Small intestine (tissue), 7 donors: ENCODE results near the gene HERC3. TPM values are rescaled to one million over a fixed set of nuclear protein-coding genes. Genes with fewer than 3 reads are reported as not detected.

ENCODE experiments used
- DNase-seq, 2 donors: peaks; one replicate each; pipeline versions ENCODE4 v3.0.0 to v3.0.0-alpha.2; 2013
- FAIRE-seq: peaks from 2 replicates; lab custom pipeline; 2012; peaks lifted over from hg19 to GRCh38; lab: Jason Lieb, UNC
- H3K27ac ChIP-seq, 3 donors: one replicate each; pipeline ENCODE4 v1.5.1; 2013; ENCODE audit warnings: low read length in 2 of 3, mild to moderate bottlenecking in 2 of 3, control low read depth in 1 of 3, inconsistent platforms in 1 of 3, low read depth in 1 of 3, moderate library complexity in 1 of 3
- H3K27me3 ChIP-seq, 3 donors: one replicate each; pipeline ENCODE4 v1.6.1; 2013; ENCODE audit warnings: low read length in 3 of 3, inconsistent platforms in 1 of 3; ENCODE audit not compliant: control insufficient read depth in 3 of 3, insufficient read depth in 3 of 3
- H3K36me3 ChIP-seq, 3 donors: one replicate each; pipeline ENCODE4 v1.6.1; 2013; ENCODE audit warnings: low read length in 3 of 3, inconsistent platforms in 1 of 3, low read depth in 1 of 3, mild to moderate bottlenecking in 1 of 3, moderate library complexity in 1 of 3; ENCODE audit not compliant: control insufficient read depth in 3 of 3, insufficient read depth in 2 of 3
- H3K4me1 ChIP-seq, 3 donors: one replicate each; pipeline ENCODE4 v1.6.1; 2013; ENCODE audit warnings: low read length in 2 of 3, inconsistent platforms in 1 of 3, low read depth in 1 of 3, mild to moderate bottlenecking in 1 of 3, moderate library complexity in 1 of 3; ENCODE audit not compliant: control insufficient read depth in 3 of 3, insufficient read depth in 2 of 3
- H3K4me3 ChIP-seq, 3 donors: one replicate each; pipeline ENCODE4 v1.5.1; 2013; ENCODE audit warnings: low read length in 3 of 3, control low read depth in 1 of 3, inconsistent platforms in 1 of 3, low read depth in 1 of 3, mild to moderate bottlenecking in 1 of 3, moderate library complexity in 1 of 3
- H3K9me3 ChIP-seq, 2 donors: one replicate each; pipeline ENCODE4 v1.6.1; 2013; ENCODE audit warnings: low read depth in 1 of 2, low read length in 1 of 2; ENCODE audit not compliant: control insufficient read depth in 2 of 2, insufficient read depth in 1 of 2
- WGBS, 3 donors: extraction: QIAGEN DNeasy Blood & Tissue Kit; methylation state at CpG; one replicate each; pipeline ENCODE4 v1.1.7; 2013; 5-methylcytosine and 5-hydroxymethylcytosine counted together
- polyA plus RNA-seq, 4 donors: library from polyadenylated mRNA; stranded (reverse) in 3 of 4; unstranded in 1 of 4; fragments of 200-250 nt in 3 of 4; fragments of 120-200 nt in 1 of 4; gene quantifications; one replicate each; pipeline versions ENCODE4 v1.2.1 to v1.2.3, GENCODE V29; 2013
- donor health status: healthy with polysubstance abuse.
- donor health status: control.
- donor health status: control.
- donor health status: Bipolar disorder and iron deficiency.
- donor health status: healthy.

The HERC3 gene
- polyA plus RNA-seq, 4 donors, result 6.6 to 17.2 (median 10.6) TPM

DNA sequence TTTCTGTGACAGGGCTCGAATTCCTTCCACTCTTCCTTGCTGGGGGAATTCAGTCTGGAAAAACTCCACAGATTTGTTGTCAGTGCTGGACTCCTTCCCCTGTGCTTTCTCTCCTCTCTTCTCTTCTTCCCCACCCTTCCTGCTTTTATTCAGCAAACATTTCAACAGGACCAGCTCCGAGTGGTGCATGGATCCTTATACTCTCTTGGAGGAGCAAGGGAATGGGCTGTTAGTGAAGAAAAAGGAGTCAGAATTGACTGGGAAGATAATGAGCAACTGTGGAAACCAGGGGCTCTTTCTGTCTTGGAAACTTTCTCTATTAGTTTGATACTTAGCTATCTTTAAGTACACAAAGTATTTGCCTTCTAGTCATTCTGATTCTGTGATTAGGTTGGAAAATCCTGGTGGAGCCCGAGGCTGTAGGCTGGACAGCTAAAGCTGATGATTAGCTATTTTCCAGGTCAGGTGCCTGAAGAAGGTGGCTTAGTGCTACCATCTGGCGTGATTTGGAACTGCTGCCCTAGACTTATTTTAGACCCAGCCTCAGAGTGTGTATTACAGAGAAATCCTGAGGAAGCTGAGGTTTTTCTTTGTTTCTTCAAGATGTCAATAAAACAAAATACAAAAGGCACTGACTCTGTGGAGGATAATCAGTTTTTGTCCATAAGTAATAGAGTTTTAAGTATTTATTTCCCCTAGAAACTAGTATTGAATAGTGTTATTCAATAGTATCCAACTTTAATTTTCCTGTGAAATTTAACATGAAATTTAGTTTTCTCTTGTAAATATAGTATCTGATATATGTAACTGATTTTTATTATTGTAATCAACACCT is 67.0 kb downstream of the HERC3 start:
- Histone ChIP-seq H3K27me3 (no peaks in the 10 kb centered on the region), H3K36me3 (peaks cover 2 to 13% (median 10%) of the 10 kb centered on the region in 3 donors), H3K9me3 (no peaks in the 10 kb centered on the region), H3K4me1 (peaks cover 0 to 23% (median 0%) of the 10 kb centered on the region in 3 donors), H3K27ac (peak overlapping the region; percentile 3 to 79 (median 45)), H3K4me3 (no peak overlapping the region)
- no peak for FAIRE-seq
- peak; percentile 64 to 77 for DNase-seq
- WGBS, 3 donors, result 34 to 48% (median 41%) methylated on average over 4 of the region's 4 CpGs

DNA sequence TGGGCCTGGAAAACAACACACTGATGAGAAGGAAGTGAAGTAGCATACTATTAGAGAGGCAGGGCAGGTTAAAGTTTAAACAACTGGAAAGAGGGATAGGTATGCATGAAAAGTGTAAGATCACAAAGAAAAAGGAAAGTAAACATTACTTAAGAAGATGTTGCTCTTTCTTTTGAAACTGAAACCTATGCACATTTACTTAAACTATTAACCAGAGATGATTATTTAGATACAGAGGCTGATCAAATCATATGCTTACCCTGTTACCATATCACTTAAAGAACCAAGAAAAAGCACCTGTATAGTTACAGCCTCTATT is 67.6 kb downstream of the HERC3 start:
- DNase-seq (peak; percentile 29 to 48), FAIRE-seq (no peak)
- H3K9me3 ChIP-seq, result no peaks in the 10 kb centered on the region
- H3K4me3 ChIP-seq, result no peak overlapping the region
- peaks cover 0 to 23% (median 0%) of the 10 kb centered on the region in 3 donors for H3K4me1 ChIP-seq
- H3K27me3 ChIP-seq, result no peaks in the 10 kb centered on the region
- peak overlapping the region in 1 of 3 donors; percentile 79 for H3K27ac ChIP-seq
- peaks cover 2 to 14% (median 10%) of the 10 kb centered on the region in 3 donors for H3K36me3 ChIP-seq

DNA sequence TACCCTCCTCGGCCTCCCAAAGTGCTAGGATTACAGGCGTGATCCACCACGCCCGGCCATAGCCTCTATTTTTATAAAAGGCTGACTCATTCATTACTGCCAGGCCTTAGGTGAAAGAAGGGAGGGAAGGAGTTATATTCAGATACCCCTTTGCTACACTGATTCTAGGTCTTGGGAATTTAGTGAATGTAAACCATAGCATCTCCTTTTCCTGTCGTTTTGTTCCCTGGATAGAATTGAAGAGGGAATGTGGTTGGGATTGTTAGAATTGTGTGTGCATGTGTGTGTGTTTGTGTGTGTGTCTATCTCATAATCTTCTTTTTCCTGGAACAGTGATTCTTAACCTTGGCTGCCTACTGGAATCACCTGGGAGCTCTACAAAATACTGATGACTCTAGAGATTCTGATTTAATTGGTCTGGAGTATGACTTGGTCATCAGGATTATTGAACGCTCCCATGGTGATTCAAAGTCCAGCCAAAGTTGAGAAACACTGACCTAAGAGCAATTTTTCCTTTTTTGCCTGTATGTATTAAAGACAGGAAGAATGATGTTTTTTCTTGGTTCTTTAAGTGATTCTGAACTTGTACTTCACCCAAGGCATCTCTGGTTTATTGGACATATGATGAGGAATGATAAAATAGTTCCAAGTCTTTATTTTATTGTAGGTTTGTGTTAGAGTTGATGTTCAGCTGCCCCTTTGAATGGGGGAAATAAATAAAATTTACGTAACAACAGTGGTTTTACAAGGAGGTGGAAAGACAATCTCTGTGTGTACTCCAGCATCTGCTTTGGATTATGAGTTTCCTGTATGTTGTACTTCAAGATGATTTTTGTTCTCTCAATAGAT is 68.4 kb downstream of the HERC3 start:
- Histone ChIP-seq H3K36me3 (peaks cover 6 to 14% (median 9%) of the 10 kb centered on the region in 3 donors), H3K4me3 (no peak overlapping the region), H3K27me3 (no peaks in the 10 kb centered on the region), H3K9me3 (no peaks in the 10 kb centered on the region), H3K27ac (peak overlapping the region in 1 of 3 donors; percentile 79), H3K4me1 (peaks cover 0 to 23% (median 0%) of the 10 kb centered on the region in 3 donors)
- DNase-seq, result peak; percentile 61 to 68
- WGBS, 3 donors, result 58 to 72% (median 68%) methylated on average over 7 of the region's 7 CpGs
- no peak for FAIRE-seq

DNA sequence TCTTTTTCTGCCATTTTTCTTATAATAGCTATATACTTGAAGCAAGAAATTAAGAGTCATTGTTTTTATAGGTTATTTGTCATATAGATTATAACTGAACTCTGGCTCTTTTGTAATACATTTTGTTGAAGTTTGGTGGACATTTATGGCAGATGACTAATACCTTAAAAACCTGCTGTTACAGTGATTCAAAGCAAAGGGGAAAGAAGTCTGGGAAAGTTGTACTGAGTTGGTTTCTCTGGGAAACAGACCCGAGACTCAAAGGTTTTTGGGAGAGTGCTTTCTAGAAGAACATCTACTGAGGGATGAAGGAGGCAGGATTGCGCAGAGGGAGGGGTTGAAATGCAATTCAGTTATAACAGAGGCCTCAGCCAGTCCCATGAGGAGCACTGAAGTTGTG is 69.5 kb downstream of the HERC3 start:
- WGBS, 3 donors, result 80 to 86% (median 84%) methylated on average over 2 of the region's 2 CpGs
- DNase-seq (peak; percentile 16 to 48), FAIRE-seq (peak; percentile 15)
- Histone ChIP-seq H3K36me3 (peaks cover 3 to 9% (median 8%) of the 10 kb centered on the region in 3 donors), H3K27ac (peak overlapping the region in 1 of 3 donors; percentile 79), H3K27me3 (no peaks in the 10 kb centered on the region), H3K4me3 (no peak overlapping the region), H3K4me1 (peaks cover 0 to 23% (median 0%) of the 10 kb centered on the region in 3 donors), H3K9me3 (no peaks in the 10 kb centered on the region)

DNA sequence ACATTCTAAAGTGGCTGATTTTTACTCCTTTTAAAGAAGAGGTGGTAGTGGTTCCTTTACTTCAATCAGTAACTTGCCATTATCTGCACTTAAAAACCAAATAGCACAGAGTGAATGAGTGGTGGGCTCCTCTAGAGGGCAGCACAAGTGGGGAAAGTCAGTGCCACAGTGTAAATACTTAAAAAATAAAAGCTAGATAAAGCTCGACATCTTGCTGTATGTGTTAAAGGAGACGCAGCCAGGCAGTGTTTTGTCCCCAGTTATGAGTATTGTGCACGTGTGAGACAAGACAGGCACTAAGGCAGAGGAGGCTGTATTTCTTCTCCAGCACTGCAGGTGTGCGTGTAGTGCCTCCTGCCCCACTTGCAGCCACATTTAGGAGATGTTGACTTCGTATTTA is 80.7 kb downstream of the HERC3 start:
- no peaks in the 10 kb centered on the region for H3K4me1 ChIP-seq

DNA sequence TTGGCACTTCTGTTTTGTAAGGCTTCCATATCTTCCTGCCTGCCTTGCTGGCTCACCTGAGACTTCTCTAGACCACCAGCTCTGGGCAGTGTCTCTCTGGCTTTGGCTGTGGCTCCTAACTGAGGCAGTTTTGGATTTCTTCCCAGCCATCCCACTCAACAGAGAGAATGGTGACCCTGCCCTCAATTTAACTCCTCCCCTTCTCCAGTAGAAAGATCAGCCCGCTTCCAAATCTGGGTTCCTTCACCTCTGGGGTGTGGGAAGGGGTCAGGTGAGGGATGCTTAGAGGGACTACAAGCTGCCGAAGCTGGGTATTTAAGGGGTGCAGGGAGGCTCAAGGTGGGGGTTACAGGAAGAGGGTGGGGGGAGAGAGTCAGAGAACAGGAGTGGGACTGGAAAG is 81.6 kb downstream of the HERC3 start:
- Histone ChIP-seq H3K9me3 (no peaks in the 10 kb centered on the region), H3K27me3 (no peaks in the 10 kb centered on the region), H3K4me3 (no peak overlapping the region), H3K27ac (no peak overlapping the region), H3K36me3 (peaks cover 2 to 8% (median 8%) of the 10 kb centered on the region in 3 donors), H3K4me1 (no peaks in the 10 kb centered on the region)
- 88 to 96% (median 94%) methylated on average over 2 of the region's 2 CpGs for WGBS, 3 donors
- FAIRE-seq (no peak), DNase-seq (no peak)

More for the DNA sequence above, 80.7 kb downstream of the HERC3 start:
- Histone ChIP-seq H3K36me3 (peaks cover 0 to 8% (median 8%) of the 10 kb centered on the region in 3 donors), H3K27me3 (no peaks in the 10 kb centered on the region), H3K4me3 (no peak overlapping the region), H3K9me3 (no peaks in the 10 kb centered on the region), H3K27ac (no peak overlapping the region)
- DNase-seq (peak in 1 of 2 donors; percentile 44), FAIRE-seq (no peak)
- WGBS, 3 donors, result 64 to 71% (median 69%) methylated on average over 5 of the region's 5 CpGs

DNA sequence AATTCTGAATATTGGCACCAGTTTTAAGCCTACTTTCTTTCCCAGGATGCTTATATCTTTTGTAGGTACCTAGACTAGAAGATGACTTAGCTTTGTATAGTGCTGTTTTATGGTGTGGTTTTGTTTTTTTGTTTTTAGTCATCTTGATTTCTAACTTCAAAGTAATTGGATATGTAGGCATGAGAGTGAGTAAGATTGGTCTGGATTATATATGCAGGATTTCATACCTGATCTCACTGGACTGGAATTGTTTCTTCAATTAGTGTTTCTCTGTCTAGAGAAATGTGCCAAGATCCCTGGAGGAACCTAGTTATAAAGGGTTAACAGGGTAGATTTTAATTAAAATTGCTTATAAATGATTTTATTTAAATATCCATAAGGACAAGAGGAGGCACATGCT is 82.3 kb downstream of the HERC3 start:
- H3K9me3 ChIP-seq, result no peaks in the 10 kb centered on the region
- H3K27me3 ChIP-seq, result no peaks in the 10 kb centered on the region
- peaks cover 2 to 11% (median 10%) of the 10 kb centered on the region in 3 donors for H3K36me3 ChIP-seq
- no peak overlapping the region for H3K27ac ChIP-seq
- H3K4me1 ChIP-seq, result no peaks in the 10 kb centered on the region
- FAIRE-seq, result no peak
- no peak overlapping the region for H3K4me3 ChIP-seq
- DNase-seq, result no peak

DNA sequence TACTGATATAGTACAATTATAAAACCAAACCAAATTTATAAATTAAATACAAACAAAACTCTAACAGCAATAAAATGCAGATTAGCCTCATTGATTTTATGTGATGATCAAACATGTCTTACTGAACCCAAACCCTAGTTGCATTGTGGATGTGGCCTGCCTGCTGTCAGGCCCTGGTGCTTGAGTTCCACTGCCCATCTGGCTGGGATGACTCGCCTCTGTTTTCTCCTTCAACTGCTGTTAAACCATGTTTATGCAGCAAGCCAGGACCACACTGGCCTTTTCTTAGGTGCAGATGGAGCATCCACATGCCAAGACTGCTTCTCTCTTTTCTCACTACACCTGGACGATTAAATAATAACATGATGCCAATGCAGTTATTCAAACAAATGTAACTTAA is 82.7 kb downstream of the HERC3 start:
- Histone ChIP-seq H3K4me1 (no peaks in the 10 kb centered on the region), H3K4me3 (no peak overlapping the region), H3K27me3 (no peaks in the 10 kb centered on the region), H3K9me3 (no peaks in the 10 kb centered on the region), H3K27ac (no peak overlapping the region), H3K36me3 (peaks cover 2 to 12% (median 8%) of the 10 kb centered on the region in 3 donors)
- FAIRE-seq (no peak), DNase-seq (no peak)
- WGBS, 3 donors, result 89 to 91% (median 90%) methylated on average over 2 of the region's 2 CpGs
